ENCODE measurements around the gene WDR1.

The WDR1 gene

GRCh38 chr4:10123227-10124101 is 6.9 kb upstream of the WDR1 start:
- Mint-ChIP-seq H3K4me3 (peak overlapping the region; percentile 12), H3K27me3 (no peaks in the 10 kb centered on the region), H3K36me3 (no peaks in the 10 kb centered on the region), H3K27ac (peak overlapping the region; percentile 43), H3K9me3 (ENCODE audit: low read depth) (no peaks in the 10 kb centered on the region), H3K4me1 (ENCODE audit: low read depth) (peaks cover 48% of the 10 kb centered on the region)

- Mint-ChIP-seq H3K4me3 (no peak overlapping the region), H3K27me3 (no peaks in the 10 kb centered on the region), H3K9me3 (ENCODE audit: low read depth) (no peaks in the 10 kb centered on the region), H3K27ac (no peak overlapping the region), H3K36me3 (no peaks in the 10 kb centered on the region), H3K4me1 (ENCODE audit: low read depth) (peaks cover 59% of the 10 kb centered on the region)
These were observed 5.8 kb upstream of the WDR1 start for GRCh38 chr4:10122236-10122932.

GRCh38 chr4:10121568-10122208 is 5.1 kb upstream of the WDR1 start:
- H3K27me3 Mint-ChIP-seq, result no peaks in the 10 kb centered on the region
- no peaks in the 10 kb centered on the region for H3K36me3 Mint-ChIP-seq
- H3K9me3 Mint-ChIP-seq (ENCODE audit: low read depth), result no peaks in the 10 kb centered on the region
- H3K4me1 Mint-ChIP-seq (ENCODE audit: low read depth), result peaks cover 62% of the 10 kb centered on the region
- H3K4me3 Mint-ChIP-seq, result no peak overlapping the region
- H3K27ac Mint-ChIP-seq, result no peak overlapping the region

GRCh38 chr4:10120943-10121567 is 4.5 kb upstream of the WDR1 start:
- Mint-ChIP-seq H3K36me3 (no peaks in the 10 kb centered on the region), H3K9me3 (ENCODE audit: low read depth) (no peaks in the 10 kb centered on the region), H3K4me1 (ENCODE audit: low read depth) (peaks cover 62% of the 10 kb centered on the region), H3K27me3 (no peaks in the 10 kb centered on the region), H3K27ac (no peak overlapping the region), H3K4me3 (no peak overlapping the region)

GRCh38 chr4:10119773-10120172 is 3.2 kb upstream of the WDR1 start:
- Mint-ChIP-seq H3K27ac (no peak overlapping the region), H3K9me3 (ENCODE audit: low read depth) (no peaks in the 10 kb centered on the region), H3K4me1 (ENCODE audit: low read depth) (peaks cover 66% of the 10 kb centered on the region), H3K27me3 (no peaks in the 10 kb centered on the region), H3K36me3 (peaks cover 3% of the 10 kb centered on the region), H3K4me3 (no peak overlapping the region)

- peak overlapping the region; percentile 97 for H3K4me3 Mint-ChIP-seq
- H3K4me1 Mint-ChIP-seq (ENCODE audit: low read depth), result peaks cover 66% of the 10 kb centered on the region
- no peaks in the 10 kb centered on the region for H3K9me3 Mint-ChIP-seq (ENCODE audit: low read depth)
- no peaks in the 10 kb centered on the region for H3K27me3 Mint-ChIP-seq
- peak overlapping the region; percentile 99 for H3K27ac Mint-ChIP-seq
- peaks cover 5% of the 10 kb centered on the region for H3K36me3 Mint-ChIP-seq
These were observed 2.7 kb upstream of the WDR1 start for GRCh38 chr4:10119278-10119677.

GRCh38 chr4:10118048-10119004 is 1.7 kb upstream of the WDR1 start:
- H3K9me3 Mint-ChIP-seq (ENCODE audit: low read depth), result no peaks in the 10 kb centered on the region
- no peaks in the 10 kb centered on the region for H3K27me3 Mint-ChIP-seq
- peaks cover 10% of the 10 kb centered on the region for H3K36me3 Mint-ChIP-seq
- peak overlapping the region; percentile 97 for H3K4me3 Mint-ChIP-seq
- H3K27ac Mint-ChIP-seq, result peak overlapping the region; percentile 99
- peaks cover 66% of the 10 kb centered on the region for H3K4me1 Mint-ChIP-seq (ENCODE audit: low read depth)

GRCh38 chr4:10117359-10118047 is 904 bp upstream of the WDR1 start:
- Mint-ChIP-seq H3K36me3 (peaks cover 12% of the 10 kb centered on the region), H3K27ac (peak overlapping the region; percentile 99), H3K9me3 (ENCODE audit: low read depth) (no peaks in the 10 kb centered on the region), H3K4me3 (peak overlapping the region; percentile 97), H3K27me3 (no peaks in the 10 kb centered on the region), H3K4me1 (ENCODE audit: low read depth) (peaks cover 66% of the 10 kb centered on the region)

- peaks cover 79% of the 10 kb centered on the region for H3K4me1 Mint-ChIP-seq (ENCODE audit: low read depth)
- no peaks in the 10 kb centered on the region for H3K9me3 Mint-ChIP-seq (ENCODE audit: low read depth)
- peak overlapping the region; percentile 87 for H3K27ac Mint-ChIP-seq
- peak overlapping the region; percentile 94 for H3K4me3 Mint-ChIP-seq
- H3K36me3 Mint-ChIP-seq, result peaks cover 12% of the 10 kb centered on the region
- no peaks in the 10 kb centered on the region for H3K27me3 Mint-ChIP-seq
These were observed 616 bp downstream of the WDR1 start for GRCh38 chr4:10115797-10116568.

- Mint-ChIP-seq H3K9me3 (ENCODE audit: low read depth) (no peaks in the 10 kb centered on the region), H3K27me3 (no peaks in the 10 kb centered on the region), H3K4me1 (ENCODE audit: low read depth) (peaks cover 83% of the 10 kb centered on the region), H3K27ac (peak overlapping the region; percentile 87), H3K4me3 (peak overlapping the region; percentile 94), H3K36me3 (peaks cover 12% of the 10 kb centered on the region)
These were observed 1.3 kb downstream of the WDR1 start for GRCh38 chr4:10115271-10115796.

GRCh38 chr4:10114607-10115006 is 2.0 kb downstream of the WDR1 start:
- Mint-ChIP-seq H3K36me3 (peaks cover 16% of the 10 kb centered on the region), H3K4me1 (ENCODE audit: low read depth) (peaks cover 86% of the 10 kb centered on the region), H3K9me3 (ENCODE audit: low read depth) (no peaks in the 10 kb centered on the region), H3K27ac (peak overlapping the region; percentile 87), H3K27me3 (no peaks in the 10 kb centered on the region), H3K4me3 (peak overlapping the region; percentile 94)

- Mint-ChIP-seq H3K36me3 (peaks cover 16% of the 10 kb centered on the region), H3K27ac (peak overlapping the region; percentile 87), H3K9me3 (ENCODE audit: low read depth) (no peaks in the 10 kb centered on the region), H3K4me3 (peak overlapping the region; percentile 94), H3K27me3 (no peaks in the 10 kb centered on the region), H3K4me1 (ENCODE audit: low read depth) (peaks cover 86% of the 10 kb centered on the region)
These were observed 2.5 kb downstream of the WDR1 start for GRCh38 chr4:10114147-10114546.

Measured in activated naive CD8-positive, alpha-beta T cell (primary cell).